SH-SY5Y (cell line): ENCODE data around the gene GORASP1.

Source experiments
- GATA2 ChIP-seq: IDR thresholded peaks from 2 replicates; pipeline ENCODE4 v1.6.1; 2011; ENCODE audit warnings: mild to moderate bottlenecking, low read depth, low read length
- GATA3 ChIP-seq: IDR thresholded peaks from 2 replicates; pipeline ENCODE4 v1.6.1; 2011; ENCODE audit warnings: low read depth, mild to moderate bottlenecking, low read length, moderate library complexity

DNA sequence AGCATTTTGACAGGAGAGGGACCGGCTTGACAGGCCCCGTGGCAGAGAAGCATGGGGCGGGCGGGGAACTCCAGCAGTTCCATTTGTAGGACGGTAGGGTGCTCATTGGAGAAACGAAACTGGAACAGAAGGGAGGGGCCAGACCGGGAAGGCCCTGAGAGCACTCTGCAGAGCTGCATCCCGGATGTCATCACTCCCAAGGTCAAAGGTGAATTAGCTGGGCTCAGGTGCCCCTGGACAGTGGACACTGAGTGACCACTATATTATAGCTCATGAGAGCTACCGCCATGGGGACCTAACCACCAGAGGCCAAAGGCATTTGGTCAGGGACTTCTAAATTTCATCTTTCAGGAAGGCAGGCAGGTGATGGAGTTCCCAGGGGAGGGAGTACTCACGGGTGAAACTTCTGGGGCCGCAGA lies 38.7 kb upstream of the GORASP1 start:
- TF ChIP-seq GATA2 (no peak), GATA3 (no peak)
